ENCODE measurements around the gene KCNIP1.
A peak's percentile ranks its signal among the peaks of the same experiment; 100 is the strongest.

The KCNIP1 gene

GRCh38 chr5:170503990-170504596 lies at the start of gene KCNIP1:
Gene KCNIP1, plus strand, starts transcription at chr5:170504020.
- no peak for DNase-seq

DNA sequence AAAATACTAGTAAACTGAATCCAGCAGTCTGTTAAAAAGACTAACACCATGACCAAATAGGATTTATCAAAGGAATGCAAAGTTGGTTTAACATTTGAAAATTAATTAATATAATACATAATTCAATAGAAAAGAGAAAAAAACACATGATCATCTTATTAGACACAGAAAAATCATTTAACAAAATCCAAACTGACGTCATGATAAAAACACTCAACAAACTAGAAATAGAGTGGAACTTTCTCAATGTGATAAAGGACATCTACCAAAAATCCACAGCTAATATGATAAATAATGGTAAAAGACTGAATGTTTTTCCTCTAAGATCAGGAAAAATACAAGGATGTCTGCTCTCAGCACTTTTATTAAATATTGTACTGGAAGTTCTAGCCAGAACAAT lies 40.4 kb upstream of the KCNIP1 start:
- DNase-seq: no peak

GRCh38 chr5:170464280-170465127 lies 39.3 kb upstream of the KCNIP1 start:
- no peak for DNase-seq

GRCh38 chr5:170466553-170466952 lies 37.3 kb upstream of the KCNIP1 start:
- DNase-seq: no peak

DNA sequence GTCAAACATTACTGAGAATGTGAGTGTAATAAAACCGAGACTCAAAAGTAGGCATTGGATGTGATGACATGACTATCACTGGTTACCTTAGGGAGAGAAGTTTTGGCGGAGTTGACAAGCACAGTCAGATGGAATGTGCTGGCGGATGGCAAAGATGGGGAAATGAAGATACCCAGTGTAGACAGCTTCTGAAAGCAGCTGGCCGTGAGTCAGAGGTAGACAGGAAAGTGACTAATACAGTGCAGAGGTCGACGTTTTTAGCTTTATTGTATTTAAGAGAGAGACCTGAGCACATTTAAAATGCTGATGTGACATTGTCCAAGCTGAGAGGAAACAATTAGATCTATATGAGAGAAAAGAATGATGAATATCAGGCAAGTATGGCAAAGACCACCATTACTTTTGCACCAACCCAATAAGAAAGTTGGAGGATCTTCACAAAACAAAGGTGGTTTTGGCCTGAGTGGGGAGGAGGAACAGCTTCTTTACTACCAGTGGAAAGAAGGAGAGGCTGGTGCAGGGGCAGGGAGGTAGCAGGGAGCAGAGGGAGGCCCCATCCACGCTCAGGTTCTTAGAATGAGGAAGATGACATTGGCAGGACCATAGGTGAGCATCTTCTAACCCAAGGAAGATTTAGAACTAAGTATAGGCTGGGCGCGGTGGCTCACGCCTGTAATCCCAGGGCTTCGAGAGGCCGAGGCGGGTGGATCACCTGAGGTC lies 36.7 kb upstream of the KCNIP1 start:
- DNase-seq: peak in 1 of 2 experiments; percentile 1

DNA sequence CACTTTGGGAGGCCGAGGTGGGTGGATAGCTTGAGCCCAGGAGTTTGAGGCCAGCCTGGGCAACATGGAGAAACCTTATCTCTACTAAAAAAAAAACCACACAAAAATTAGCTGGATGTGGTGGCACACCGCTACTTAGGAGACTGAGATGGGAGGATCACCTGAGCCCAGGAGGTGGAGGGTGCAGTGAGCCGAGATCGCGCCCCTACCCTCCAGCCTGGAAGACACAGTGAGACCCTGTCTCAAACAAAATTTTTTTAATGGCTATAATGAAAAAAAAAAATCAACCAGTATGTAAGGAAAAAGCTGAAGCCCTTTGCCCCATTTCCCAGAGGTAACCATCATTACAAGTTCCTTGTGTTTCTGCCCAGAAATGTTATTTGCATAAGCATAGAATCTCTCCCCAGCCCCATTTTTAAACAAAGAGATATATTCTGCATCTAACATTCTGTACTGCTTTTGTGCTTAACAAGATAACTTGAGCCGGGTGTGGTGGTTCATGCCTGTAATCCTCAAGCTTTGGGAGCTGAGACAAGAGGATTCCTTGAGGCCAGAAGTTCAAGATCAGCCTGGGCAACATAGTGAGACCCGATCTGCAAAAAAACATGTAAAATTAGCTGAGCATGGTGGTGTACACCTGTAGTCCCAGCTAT lies 35.1 kb upstream of the KCNIP1 start:
- DNase-seq: no peak

GRCh38 chr5:170469414-170469813 lies 34.4 kb upstream of the KCNIP1 start:
- no peak for DNase-seq

- DNase-seq: no peak
These were observed 33.5 kb upstream of the KCNIP1 start for GRCh38 chr5:170470275-170470674.

DNA sequence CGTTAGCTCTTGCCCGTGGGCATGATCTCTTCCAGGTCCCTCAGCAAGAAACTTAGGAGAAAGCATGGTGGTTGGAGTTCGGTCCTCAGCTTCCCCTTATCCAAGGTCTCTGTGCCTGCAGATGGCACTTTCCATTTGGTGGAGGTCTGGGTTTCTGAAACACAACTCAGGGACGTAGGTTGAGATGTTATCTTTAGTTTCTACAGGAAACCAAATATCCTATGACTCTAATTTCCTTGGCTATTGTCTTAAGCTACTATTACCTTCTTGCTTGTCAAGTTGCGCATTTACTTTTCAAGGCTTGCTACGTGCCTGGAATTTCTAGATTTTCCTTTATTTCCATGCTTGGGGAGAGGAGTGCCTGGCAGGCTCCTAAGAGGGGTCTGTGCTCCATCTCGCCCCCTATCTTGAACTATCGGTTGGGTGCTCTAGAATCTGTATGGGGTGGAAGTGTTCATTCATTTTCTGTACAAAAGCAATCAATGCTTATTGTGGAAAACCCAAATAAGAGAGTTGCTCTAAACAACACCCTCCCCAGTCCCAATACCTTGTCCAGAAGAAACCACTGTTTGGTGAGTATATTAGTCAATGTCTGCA lies 32.9 kb upstream of the KCNIP1 start:
- no peak for DNase-seq

DNA sequence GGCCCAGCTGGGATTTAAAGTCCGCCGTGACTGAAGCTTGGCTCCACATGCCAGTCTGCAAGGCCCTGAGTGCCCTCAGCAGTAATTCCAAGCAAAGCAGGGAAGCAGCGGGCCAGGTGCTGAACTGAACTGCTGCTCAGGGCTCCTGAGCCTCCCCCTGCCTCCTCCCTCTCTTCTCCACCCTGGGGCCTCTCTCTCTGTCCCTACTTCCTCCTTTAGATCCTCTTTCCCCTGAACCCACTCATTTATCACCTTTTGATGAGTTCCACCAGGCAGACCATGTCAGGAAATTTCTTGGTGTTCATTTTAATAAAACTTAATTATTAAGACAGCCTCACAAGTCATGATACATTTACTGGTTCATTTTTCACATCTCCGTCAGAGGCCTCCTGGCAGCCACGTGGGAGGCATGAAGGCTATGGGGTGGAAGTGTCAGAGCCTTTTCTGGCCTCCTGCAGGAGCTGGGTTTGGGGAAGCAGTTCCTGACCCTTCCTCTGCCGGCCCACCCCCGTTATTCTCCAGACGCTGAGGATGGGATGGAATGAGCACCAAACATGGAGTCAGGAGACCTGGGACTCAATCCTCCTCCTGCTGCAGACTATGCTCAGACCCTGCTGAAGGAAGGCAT lies 32.2 kb upstream of the KCNIP1 start:
- no peak for DNase-seq

DNA sequence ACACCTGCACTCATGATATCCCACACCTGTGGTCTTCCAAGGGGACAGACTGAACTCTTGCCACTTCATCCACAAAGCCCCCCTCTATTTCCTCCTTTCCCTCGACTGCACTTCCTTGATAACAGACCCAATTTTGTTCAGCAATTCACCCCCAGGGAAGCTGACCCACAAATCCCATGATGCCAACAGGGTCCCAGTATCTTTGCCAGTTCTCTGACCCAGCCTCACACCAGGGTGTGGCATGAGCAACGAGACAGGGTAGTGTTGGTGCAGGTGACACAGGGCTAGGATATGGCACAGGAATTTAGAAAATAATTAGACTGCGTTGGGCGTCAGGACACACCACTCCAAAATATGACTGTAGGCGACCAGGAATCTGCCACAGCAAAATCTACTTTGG lies 30.2 kb upstream of the KCNIP1 start:
- DNase-seq: no peak

GRCh38 chr5:170474489-170475274 lies 29.1 kb upstream of the KCNIP1 start:
- DNase-seq: no peak

- no peak for DNase-seq
These were observed 28.4 kb upstream of the KCNIP1 start for GRCh38 chr5:170475294-170476000.

DNA sequence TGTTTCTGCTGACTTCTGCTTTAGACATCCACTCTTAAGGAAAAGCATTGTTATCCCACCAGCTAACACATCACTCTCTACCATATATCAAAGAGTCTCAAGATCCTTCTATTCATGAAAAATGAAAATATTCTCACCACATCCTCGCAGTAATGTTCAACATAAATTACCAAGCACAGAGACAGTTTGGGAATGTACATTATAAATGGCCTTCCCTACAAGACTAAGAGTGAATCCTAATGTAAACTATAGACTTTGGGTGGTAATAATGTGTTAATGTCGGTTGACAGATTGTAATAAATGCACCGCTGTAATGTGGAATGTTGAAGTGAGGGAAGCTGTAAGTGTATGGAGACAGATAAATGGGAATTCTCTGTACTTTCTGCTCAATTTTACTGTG lies 27.1 kb upstream of the KCNIP1 start:
- DNase-seq: no peak

- DNase-seq: no peak
These were observed 25.9 kb upstream of the KCNIP1 start for GRCh38 chr5:170477906-170478305.

DNA sequence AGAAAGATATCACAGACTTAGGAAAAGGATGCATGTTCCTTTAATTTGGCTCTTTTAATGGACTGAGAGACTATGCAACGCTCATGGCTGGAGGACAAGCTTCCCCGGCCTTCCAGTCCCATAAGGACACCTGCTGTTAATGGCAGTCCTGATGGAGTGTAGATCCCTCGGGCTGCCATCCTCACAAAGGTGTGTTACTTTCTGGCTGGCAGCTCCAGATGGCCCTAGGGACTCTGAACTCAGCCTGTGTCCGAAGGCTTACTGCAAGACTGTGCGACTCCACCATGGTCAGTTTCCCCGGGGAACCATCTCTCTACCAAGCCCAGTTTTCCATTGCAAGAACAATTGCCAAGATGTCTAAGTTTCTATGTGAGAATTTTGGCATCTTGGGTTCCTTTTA lies 25.5 kb upstream of the KCNIP1 start:
- no peak for DNase-seq

GRCh38 chr5:170479484-170479883 lies 24.3 kb upstream of the KCNIP1 start:
- no peak for DNase-seq

- no peak for DNase-seq
These were observed 23.6 kb upstream of the KCNIP1 start for GRCh38 chr5:170480260-170480659.

- DNase-seq: no peak
These were observed 22.0 kb upstream of the KCNIP1 start for GRCh38 chr5:170481849-170482248.

GRCh38 chr5:170482511-170482910 lies 21.3 kb upstream of the KCNIP1 start:
- DNase-seq: no peak
